Psoas muscle (tissue), 8 donors: Measurements from ENCODE around the gene C11orf97. TPM values are rescaled to one million over a fixed set of nuclear protein-coding genes. Genes with fewer than 3 reads are reported as not detected.

Source experiments
- ATAC-seq, 4 donors: fragments of 200-7000 bp; cut with Tn5 transposase; one replicate each; pipeline ENCODE4 v1.9.1; 2020; ENCODE audit warnings: moderate library complexity in 3 of 4, mild to moderate bottlenecking in 2 of 4
- DNase-seq, 2 donors: peaks; one replicate each; pipeline ENCODE4 v3.0.0-alpha.2; 2020
- H3K27ac ChIP-seq: fragments of 200-600 bp; one replicate; pipeline ENCODE4 v1.8.0; 2022
- H3K27me3 ChIP-seq, 3 donors: fragments of 200-600 bp in 1 of 3; one replicate each; pipeline versions ENCODE4 v1.6.1 to v1.8.0; 2013 to 2022; ENCODE audit warnings: low read length in 2 of 3, mild to moderate bottlenecking in 2 of 3, moderate library complexity in 1 of 3; ENCODE audit not compliant: insufficient read depth in 3 of 3
- H3K36me3 ChIP-seq, 2 donors: fragments of 200-600 bp in 1 of 2; one replicate each; pipeline versions ENCODE4 v1.6.1 to v1.8.0; 2013 to 2022; ENCODE audit warnings: low read depth in 1 of 2, mild to moderate bottlenecking in 1 of 2, moderate library complexity in 1 of 2; ENCODE audit not compliant: insufficient read depth in 1 of 2
- H3K4me1 ChIP-seq: fragments of 200-600 bp; one replicate; pipeline ENCODE4 v1.8.0; 2022
- H3K4me3 ChIP-seq: fragments of 200-600 bp; one replicate; pipeline ENCODE4 v1.8.0; 2022; ENCODE audit warnings: mild to moderate bottlenecking
- H3K9me3 ChIP-seq: fragments of 200-600 bp; one replicate; pipeline ENCODE4 v1.8.0; 2022
- CTCF ChIP-seq: fragments of 200-600 bp; IDR thresholded peaks from one replicate; pipeline ENCODE4 v1.8.0; 2022; ENCODE audit warnings: antibody characterized with exemption
- WGBS, 3 donors: extraction: QIAGEN DNeasy Blood & Tissue Kit; methylation state at CpG; one replicate each; pipeline versions ENCODE4 v1.1.6 to v1.1.7; 2013; 5-methylcytosine and 5-hydroxymethylcytosine counted together
- intact Hi-C, 2 donors: fragments of 100-400 bp; cut with DNase I; formaldehyde crosslinking; loops; one replicate each; pipeline versions ENCODE4 v1.11.0 to v1.14.2; 2022
- polyA plus RNA-seq, 3 donors: library from polyadenylated mRNA; stranded (reverse); fragments of 200-250 nt; gene quantifications; one replicate each; pipeline ENCODE4 v1.2.3, GENCODE V29; 2013
- total RNA-seq, 4 donors: library from RNA; stranded (reverse); fragmentation: NEBNext Ultra II Directional in 2 of 4; extraction: Animal tissue kit (Norgen Biotek cat#: 25700) in 2 of 4; gene quantifications; one replicate each; pipeline versions ENCODE4 v1.2.1 to v1.2.4, GENCODE V29; 2021 to 2023
- donor health status: healthy with polysubstance abuse.
- donor health status: DM: no; HTN: no; CAD: no; lungs with moderate emphysema.
- donor health status: Bipolar disorder and iron deficiency.
- donor health status: healthy.
- donor health status: DM: yes; HTN: yes; CAD: no.
- donor health status: DM: no; HTN: no; CAD: no.
- donor health status: DM: no; HTN: no; CAD: no.
- donor health status: DM: yes; HTN: yes; CAD: no.

C11orf97 gene
- total and polyA plus RNA-seq, 7 donors = 0.06 TPM; not detected in 6

- H3K27me3 ChIP-seq = no peaks in the 10 kb centered on the region
- intact Hi-C loops = loop anchor here (2.0 to 5.0 kb wide), 4 partner anchors 41 to 81 kb away; no protein-coding TSS in a partner anchor
- no peak overlapping the region for H3K27ac ChIP-seq
Observed at GRCh38 chr11:94521684-94522083, 9.4 kb downstream of the C11orf97 start.

DNA sequence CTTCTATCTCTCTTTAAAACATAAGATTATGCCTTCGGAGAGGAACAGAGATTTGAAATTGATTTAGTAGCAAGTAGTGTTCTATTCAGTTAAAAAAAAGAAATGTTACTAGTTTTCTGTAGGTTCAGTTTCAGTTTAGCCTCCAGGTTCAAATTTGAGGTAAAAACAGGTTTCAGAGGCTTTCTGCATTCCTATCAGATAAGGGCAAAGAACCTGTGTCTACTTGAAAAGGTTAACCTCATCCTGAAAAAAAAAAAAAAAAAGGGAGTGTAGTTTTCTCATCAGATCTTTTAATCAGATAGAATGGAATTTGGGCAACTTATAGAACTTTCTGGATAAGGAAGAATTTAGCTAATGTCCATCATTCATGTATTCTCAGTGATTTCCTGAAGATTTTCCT lies 12.1 kb downstream of the C11orf97 start:
- WGBS, 3 donors = 85 to 100% (median 96%) methylated on average over 1 of the region's 1 CpG
- intact Hi-C loops = loop anchor here in 1 of 2 donors (5.0 kb wide), 2 partner anchors 38 to 78 kb away; no protein-coding TSS in a partner anchor
- Histone ChIP-seq H3K9me3 (no peaks in the 10 kb centered on the region), H3K4me3 (no peak overlapping the region), H3K4me1 (no peaks in the 10 kb centered on the region), H3K36me3 (no peaks in the 10 kb centered on the region), H3K27me3 (no peaks in the 10 kb centered on the region), H3K27ac (no peak overlapping the region)
- ATAC-seq (no peak), DNase-seq (no peak)
- TF ChIP-seq CTCF = no peak

More at GRCh38 chr11:94521684-94522083, 9.4 kb downstream of the C11orf97 start:
- no peak for ATAC-seq
- DNase-seq = no peak
- no peaks in the 10 kb centered on the region for H3K4me1 ChIP-seq
- H3K9me3 ChIP-seq = no peaks in the 10 kb centered on the region
- H3K36me3 ChIP-seq = no peaks in the 10 kb centered on the region
- TF ChIP-seq CTCF = no peak
- no peak overlapping the region for H3K4me3 ChIP-seq
- 48 to 62% (median 54%) methylated on average over 5 of the region's 5 CpGs for WGBS, 3 donors

DNA sequence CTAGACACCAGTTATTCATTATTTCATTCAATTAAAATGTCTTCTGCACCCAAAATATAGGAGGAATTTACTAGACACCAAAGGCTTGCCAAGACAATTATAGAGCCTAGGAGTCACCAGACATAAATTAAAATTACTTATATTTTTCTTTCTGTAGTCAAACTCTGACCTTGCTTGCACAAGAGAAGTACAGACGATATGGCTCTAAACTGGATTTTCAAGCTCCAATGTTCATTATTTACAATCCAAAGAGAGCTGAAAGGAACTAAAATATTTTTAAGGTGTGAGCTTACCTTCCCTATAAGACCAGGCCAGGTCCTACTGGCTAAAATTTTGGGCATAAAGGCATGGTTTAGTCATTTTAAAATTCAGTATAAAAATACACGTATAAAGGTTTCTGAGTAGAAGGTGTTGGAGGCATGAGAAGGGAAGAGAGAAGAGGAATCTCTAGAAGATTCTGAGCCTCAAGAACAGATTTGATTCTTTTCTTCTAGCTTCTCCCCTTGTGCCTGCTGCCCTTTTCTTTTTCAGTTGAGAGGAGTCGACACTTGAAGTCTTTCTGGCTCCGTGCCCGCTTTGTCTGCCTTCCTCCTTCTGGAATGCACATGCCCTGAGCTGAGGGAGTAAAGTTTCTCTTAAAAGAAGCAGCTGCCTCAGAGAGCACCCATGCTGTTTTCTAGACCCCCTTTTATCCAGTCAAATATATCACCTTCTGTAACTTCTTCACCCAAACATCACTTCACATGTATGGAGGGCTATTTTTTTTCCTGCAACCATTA lies 13.5 kb downstream of the C11orf97 start:
- Histone ChIP-seq H3K27ac (no peak overlapping the region), H3K36me3 (no peaks in the 10 kb centered on the region), H3K9me3 (no peaks in the 10 kb centered on the region), H3K4me3 (no peak overlapping the region), H3K27me3 (no peaks in the 10 kb centered on the region), H3K4me1 (no peaks in the 10 kb centered on the region)
- ATAC-seq (no peak), DNase-seq (peak; percentile 40 to 65)
- WGBS, 3 donors = 37 to 41% (median 37%) methylated on average over 5 of the region's 5 CpGs
- TF ChIP-seq CTCF = no peak
- intact Hi-C loops = no loop called here

DNA sequence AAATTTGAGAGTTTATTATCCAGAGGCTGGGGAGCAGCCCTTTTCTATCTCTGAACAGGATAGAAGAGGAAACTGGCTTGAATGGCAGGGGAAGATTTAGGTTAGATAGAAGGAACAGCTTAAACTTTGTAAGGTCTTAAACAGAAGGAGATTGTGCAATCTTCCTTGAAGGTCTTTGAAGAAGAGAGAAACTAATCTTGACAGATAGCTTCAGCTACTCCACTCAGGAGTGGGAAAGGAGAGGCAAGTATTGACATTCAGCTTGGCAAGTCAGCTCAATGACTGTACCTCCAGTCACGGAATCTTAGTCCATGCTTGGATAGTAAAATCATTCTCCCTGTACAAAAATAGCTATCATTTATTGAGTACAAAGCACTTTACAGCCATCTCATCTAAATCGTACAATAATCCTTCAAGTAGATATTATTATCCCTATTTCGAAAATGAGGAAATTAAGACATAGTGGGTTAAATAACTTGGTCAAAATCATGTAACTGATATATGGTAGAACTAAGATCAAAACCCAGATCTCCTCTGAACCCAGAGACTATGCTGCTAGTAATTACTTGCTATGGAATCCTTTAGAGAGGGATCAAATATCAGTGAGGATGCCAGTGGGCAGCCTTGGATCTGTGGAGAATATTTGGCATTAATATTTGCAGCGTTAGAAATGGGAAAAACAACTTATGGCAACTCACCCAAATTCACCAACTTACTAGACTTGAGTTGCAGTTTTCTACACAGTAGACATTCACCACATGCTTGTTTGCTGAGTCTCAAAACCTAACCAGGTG lies 14.6 kb downstream of the C11orf97 start:
- no peaks in the 10 kb centered on the region for H3K4me1 ChIP-seq
- no peak for TF ChIP-seq CTCF
- H3K4me3 ChIP-seq = no peak overlapping the region
- H3K27me3 ChIP-seq = no peaks in the 10 kb centered on the region
- no peak for ATAC-seq
- no peak overlapping the region for H3K27ac ChIP-seq
- no peaks in the 10 kb centered on the region for H3K9me3 ChIP-seq
- DNase-seq = no peak
- intact Hi-C loops = no loop called here
- 46 to 48% (median 48%) methylated on average over 4 of the region's 4 CpGs for WGBS, 3 donors
- no peaks in the 10 kb centered on the region for H3K36me3 ChIP-seq
